KMS-11 (cell line): ENCODE data around the gene ADARB1.

ENCODE experiments used
- H2AFZ ChIP-seq: fragments of 200-600 bp; sonication (generic); 2 replicates; pipeline ENCODE4 v1.6.1; 2016; ENCODE audit warnings: antibody characterized with exemption, mixed run types, low read depth
- H3K27ac ChIP-seq: fragments of 200-600 bp; sonication (generic); 2 replicates; pipeline ENCODE4 v1.6.1; 2016; ENCODE audit warnings: mild to moderate bottlenecking, mixed run types
- H3K27me3 ChIP-seq: fragments of 200-600 bp; sonication (generic); 2 replicates; pipeline ENCODE4 v1.6.1; 2017; ENCODE audit warnings: mild to moderate bottlenecking, low read depth, mixed run types, moderate library complexity; ENCODE audit not compliant: insufficient read depth
- H3K36me3 ChIP-seq: fragments of 200-600 bp; sonication (generic); 2 replicates; pipeline ENCODE4 v1.6.1; 2017; ENCODE audit warnings: mild to moderate bottlenecking, mixed run types; ENCODE audit not compliant: insufficient read depth
- H3K4me1 ChIP-seq: fragments of 200-600 bp; sonication (generic); 2 replicates; pipeline ENCODE4 v1.6.1; 2016; ENCODE audit warnings: mild to moderate bottlenecking, low read depth, mixed run types; ENCODE audit not compliant: poor library complexity, severe bottlenecking
- H3K4me2 ChIP-seq: fragments of 200-600 bp; sonication (generic); 2 replicates; pipeline ENCODE4 v1.7.0; 2016; ENCODE audit warnings: mild to moderate bottlenecking, mixed run types
- H3K4me3 ChIP-seq: fragments of 200-600 bp; sonication (generic); IDR thresholded peaks from 2 replicates; pipeline ENCODE4 v1.6.1; 2017; ENCODE audit warnings: low read depth, low read length, mixed read lengths; ENCODE audit not compliant: insufficient read depth
- H3K79me2 ChIP-seq: fragments of 200-600 bp; sonication (generic); 2 replicates; pipeline ENCODE4 v1.6.1; 2016; ENCODE audit warnings: low read depth, mixed run types; ENCODE audit not compliant: insufficient read depth
- H3K9ac ChIP-seq: fragments of 200-600 bp; sonication (generic); 2 replicates; pipeline ENCODE4 v1.6.1; 2016; ENCODE audit warnings: mild to moderate bottlenecking, mixed run types
- H4K20me1 ChIP-seq: fragments of 200-600 bp; sonication (generic); 2 replicates; pipeline ENCODE4 v1.6.1; 2016; ENCODE audit warnings: mild to moderate bottlenecking, mixed run types; ENCODE audit not compliant: insufficient read depth
- TF ChIP-seq, protein P1 (sequence below): fragments of 200-600 bp; sonication (generic); conservative IDR thresholded peaks from 2 replicates; pipeline ENCODE4 v1.6.1; 2017; ENCODE audit warnings: low read depth, mild to moderate bottlenecking, antibody characterized with exemption, low read length, moderate library complexity, mixed read lengths

ADARB1 gene

GRCh38 chr21:45231705-45232104 lies 157.3 kb downstream of the ADARB1 start:
- Histone ChIP-seq H3K9ac (no peak overlapping the region), H3K36me3 (no peaks in the 10 kb centered on the region), H3K79me2 (no peaks in the 10 kb centered on the region), H3K4me1 (no peaks in the 10 kb centered on the region), H3K4me3 (no peak overlapping the region), H3K4me2 (no peak overlapping the region), H3K27ac (no peak overlapping the region), H2AFZ (no peak overlapping the region), H3K27me3 (no peaks in the 10 kb centered on the region), H4K20me1 (no peaks in the 10 kb centered on the region)
- TF ChIP-seq, protein P1, sequence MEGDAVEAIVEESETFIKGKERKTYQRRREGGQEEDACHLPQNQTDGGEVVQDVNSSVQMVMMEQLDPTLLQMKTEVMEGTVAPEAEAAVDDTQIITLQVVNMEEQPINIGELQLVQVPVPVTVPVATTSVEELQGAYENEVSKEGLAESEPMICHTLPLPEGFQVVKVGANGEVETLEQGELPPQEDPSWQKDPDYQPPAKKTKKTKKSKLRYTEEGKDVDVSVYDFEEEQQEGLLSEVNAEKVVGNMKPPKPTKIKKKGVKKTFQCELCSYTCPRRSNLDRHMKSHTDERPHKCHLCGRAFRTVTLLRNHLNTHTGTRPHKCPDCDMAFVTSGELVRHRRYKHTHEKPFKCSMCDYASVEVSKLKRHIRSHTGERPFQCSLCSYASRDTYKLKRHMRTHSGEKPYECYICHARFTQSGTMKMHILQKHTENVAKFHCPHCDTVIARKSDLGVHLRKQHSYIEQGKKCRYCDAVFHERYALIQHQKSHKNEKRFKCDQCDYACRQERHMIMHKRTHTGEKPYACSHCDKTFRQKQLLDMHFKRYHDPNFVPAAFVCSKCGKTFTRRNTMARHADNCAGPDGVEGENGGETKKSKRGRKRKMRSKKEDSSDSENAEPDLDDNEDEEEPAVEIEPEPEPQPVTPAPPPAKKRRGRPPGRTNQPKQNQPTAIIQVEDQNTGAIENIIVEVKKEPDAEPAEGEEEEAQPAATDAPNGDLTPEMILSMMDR: no peak

- Histone ChIP-seq H3K27ac (no peak overlapping the region), H3K79me2 (no peaks in the 10 kb centered on the region), H4K20me1 (no peaks in the 10 kb centered on the region), H3K4me3 (no peak overlapping the region), H3K9ac (no peak overlapping the region), H3K4me1 (no peaks in the 10 kb centered on the region), H3K4me2 (no peak overlapping the region), H3K27me3 (no peaks in the 10 kb centered on the region), H3K36me3 (no peaks in the 10 kb centered on the region), H2AFZ (no peak overlapping the region)
- TF ChIP-seq, protein P1: no peak
These were observed 159.7 kb downstream of the ADARB1 start for GRCh38 chr21:45234127-45234526.

DNA sequence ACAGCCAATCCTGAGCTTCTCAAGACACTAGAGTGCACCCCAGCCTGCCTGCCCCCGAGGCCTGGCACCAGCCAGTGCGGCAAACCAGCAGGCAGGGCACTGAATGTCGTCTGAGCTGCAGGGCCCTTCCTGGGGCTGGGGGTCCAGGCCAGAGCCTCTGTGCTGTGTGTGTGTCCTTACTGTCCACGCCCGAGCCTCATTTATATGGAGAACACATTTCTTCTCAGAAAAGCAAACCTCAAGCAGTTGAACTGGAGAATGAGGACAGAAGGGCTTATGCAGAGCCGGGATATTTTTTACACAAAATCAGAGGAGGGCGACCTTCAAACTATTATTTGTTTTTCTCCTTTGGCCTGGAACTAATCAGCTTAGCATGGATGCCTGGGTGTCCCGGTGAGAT lies 160.6 kb downstream of the ADARB1 start:
- H3K27ac ChIP-seq: no peak overlapping the region

DNA sequence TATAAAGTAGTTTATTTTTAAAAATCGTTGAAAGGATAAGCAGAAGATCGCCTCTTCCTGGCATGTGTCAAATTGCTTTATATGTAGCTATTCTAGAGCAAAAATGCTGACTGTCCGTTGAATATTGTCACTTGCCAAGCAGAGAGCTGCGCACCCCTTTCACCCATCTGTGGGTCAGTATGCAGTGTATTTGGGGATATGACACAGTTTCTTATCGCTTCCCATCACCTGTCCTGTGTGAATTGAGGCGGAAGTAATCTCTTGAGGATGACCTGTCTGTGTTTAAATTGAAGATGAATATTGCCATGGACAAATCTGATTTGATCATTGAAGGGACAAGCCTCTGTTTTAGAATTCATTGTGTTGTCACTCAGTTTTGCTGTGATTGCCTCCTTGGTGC lies 161.1 kb downstream of the ADARB1 start:
- Histone ChIP-seq H3K9ac (no peak overlapping the region), H3K79me2 (no peaks in the 10 kb centered on the region), H4K20me1 (no peaks in the 10 kb centered on the region), H2AFZ (no peak overlapping the region), H3K4me1 (no peaks in the 10 kb centered on the region), H3K4me2 (no peak overlapping the region), H3K27ac (no peak overlapping the region), H3K36me3 (no peaks in the 10 kb centered on the region), H3K27me3 (no peaks in the 10 kb centered on the region), H3K4me3 (no peak overlapping the region)
- TF ChIP-seq, protein P1: no peak

More for the DNA sequence above, 160.6 kb downstream of the ADARB1 start:
- Histone ChIP-seq H3K79me2 (no peaks in the 10 kb centered on the region), H2AFZ (no peak overlapping the region), H3K4me3 (no peak overlapping the region), H3K36me3 (no peaks in the 10 kb centered on the region), H3K4me1 (no peaks in the 10 kb centered on the region), H3K27me3 (no peaks in the 10 kb centered on the region), H4K20me1 (no peaks in the 10 kb centered on the region), H3K4me2 (no peak overlapping the region), H3K9ac (no peak overlapping the region)
- TF ChIP-seq, protein P1: no peak
